AG04449 (cell line): ENCODE results near the gene FXYD6.
A peak's percentile ranks its signal among the peaks of the same experiment; 100 is the strongest.

Experiments
- CTCF ChIA-PET: fragments of 350-600 bp; formaldehyde crosslinking; extraction: SDS; loops from one replicate; lab custom pipeline; 2021; ENCODE audit warnings: antibody characterized with exemption; lab: Yijun Ruan, JAX
- POLR2A ChIA-PET: fragments of 400-600, 350-600 bp; formaldehyde crosslinking; extraction: SDS; loops from one replicate; lab custom pipeline; 2020; ENCODE audit warnings: antibody characterized with exemption, inconsistent platforms; lab: Yijun Ruan, JAX
- DNase-seq: peaks from one replicate; pipeline ENCODE4 v3.0.0-alpha.2; 2010; ENCODE audit warnings: low read depth, low spot score
- H3K4me3 ChIP-seq: 2 replicates; pipeline ENCODE4 v1.5.1; 2011; ENCODE audit warnings: low read depth, mild to moderate bottlenecking, control low read depth, low read length
- TF ChIP-seq, protein P1 (sequence below): IDR thresholded peaks from one replicate; pipeline ENCODE4 v1.5.1; 2011; ENCODE audit warnings: mild to moderate bottlenecking, moderate library complexity, low read length, control low read depth, inconsistent platforms; ENCODE audit not compliant: insufficient read depth; ENCODE audit errors: missing control alignments

The FXYD6 gene

DNA sequence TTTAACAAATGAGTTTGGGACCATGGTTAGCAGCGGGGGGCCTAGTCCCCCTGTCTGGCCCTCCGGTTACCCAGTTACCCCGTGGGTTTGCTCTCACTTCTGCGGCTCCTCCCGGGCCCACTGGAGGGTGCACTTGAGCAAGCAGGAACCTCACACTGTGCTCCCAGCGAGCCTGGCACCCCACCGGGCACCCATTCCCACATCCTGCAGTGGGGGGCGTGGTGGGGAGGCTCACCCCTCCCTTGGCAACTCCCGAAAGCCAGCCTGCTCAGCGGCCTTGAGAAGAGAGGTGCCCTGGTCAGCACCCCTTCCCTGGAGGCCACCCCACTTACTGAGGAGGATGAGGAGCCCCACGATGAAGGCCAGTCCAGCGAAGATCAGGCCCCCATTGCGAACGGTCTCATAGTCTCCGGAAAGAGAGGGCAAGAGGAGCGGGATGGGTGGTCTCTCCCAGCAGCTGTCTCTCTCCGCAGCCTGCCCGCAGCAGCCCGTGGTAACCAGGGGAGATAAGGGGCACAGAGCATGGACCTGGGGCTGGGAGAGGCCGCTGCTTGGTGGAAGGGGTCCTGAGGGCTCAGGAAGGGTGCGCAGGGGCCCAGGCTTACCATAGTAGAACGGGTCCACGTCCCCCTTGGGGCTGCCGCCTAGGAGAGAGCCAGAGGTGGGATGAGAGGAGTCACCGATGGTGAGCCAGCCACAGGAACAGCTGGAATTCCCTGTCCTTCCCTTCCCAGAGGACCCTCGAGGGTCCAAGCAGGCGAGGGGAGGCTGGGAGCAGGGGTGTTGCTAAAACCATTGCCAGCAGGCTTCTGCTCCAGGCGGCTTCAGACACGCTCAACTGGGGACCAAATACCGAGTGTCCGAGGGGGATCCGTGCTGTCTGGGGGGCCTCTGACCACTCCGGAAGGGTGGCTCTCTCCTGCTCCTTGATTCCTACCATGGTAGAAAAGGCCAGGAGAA, 54.1 kb downstream of the FXYD6 start:
- TF ChIP-seq, protein P1, sequence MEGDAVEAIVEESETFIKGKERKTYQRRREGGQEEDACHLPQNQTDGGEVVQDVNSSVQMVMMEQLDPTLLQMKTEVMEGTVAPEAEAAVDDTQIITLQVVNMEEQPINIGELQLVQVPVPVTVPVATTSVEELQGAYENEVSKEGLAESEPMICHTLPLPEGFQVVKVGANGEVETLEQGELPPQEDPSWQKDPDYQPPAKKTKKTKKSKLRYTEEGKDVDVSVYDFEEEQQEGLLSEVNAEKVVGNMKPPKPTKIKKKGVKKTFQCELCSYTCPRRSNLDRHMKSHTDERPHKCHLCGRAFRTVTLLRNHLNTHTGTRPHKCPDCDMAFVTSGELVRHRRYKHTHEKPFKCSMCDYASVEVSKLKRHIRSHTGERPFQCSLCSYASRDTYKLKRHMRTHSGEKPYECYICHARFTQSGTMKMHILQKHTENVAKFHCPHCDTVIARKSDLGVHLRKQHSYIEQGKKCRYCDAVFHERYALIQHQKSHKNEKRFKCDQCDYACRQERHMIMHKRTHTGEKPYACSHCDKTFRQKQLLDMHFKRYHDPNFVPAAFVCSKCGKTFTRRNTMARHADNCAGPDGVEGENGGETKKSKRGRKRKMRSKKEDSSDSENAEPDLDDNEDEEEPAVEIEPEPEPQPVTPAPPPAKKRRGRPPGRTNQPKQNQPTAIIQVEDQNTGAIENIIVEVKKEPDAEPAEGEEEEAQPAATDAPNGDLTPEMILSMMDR, result peak; percentile 58
- ChIA-PET POLR2A (no interaction called here), CTCF (interaction anchor here (1.6 to 11.7 kb wide), 6 partner anchors 9 to 396 kb away, joined by 4 to 316 read pairs (median 78); no protein-coding TSS in a partner anchor)
- H3K4me3 ChIP-seq, result no peak overlapping the region
- DNase-seq, result no peak

DNA sequence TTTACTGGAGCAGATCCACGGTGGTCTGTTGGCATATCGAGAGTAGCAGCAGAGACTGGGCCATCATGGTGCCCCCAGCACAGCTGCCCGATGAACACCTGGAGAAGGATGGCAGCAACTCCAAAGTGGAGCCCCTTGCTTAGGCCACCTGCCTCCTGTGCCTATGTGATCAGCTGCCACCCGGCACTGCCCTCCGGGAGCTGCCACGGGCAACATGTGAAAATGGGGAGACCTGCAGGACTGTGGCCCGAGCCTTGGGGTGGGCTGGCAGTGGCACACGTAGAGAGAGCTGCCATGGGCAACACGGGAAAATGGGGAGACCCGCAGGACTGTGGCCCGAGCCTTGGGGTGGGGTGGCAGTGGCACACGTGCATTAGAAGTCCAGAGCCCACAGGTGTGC, 55.0 kb downstream of the FXYD6 start:
- no peak for DNase-seq
- TF ChIP-seq, protein P1, result no peak
- H3K4me3 ChIP-seq, result no peak overlapping the region
- POLR2A ChIA-PET, result no interaction called here
- CTCF ChIA-PET, result interaction anchor here (0.5 to 11.7 kb wide), 6 partner anchors 10 to 395 kb away, joined by 3 to 316 read pairs (median 78); no protein-coding TSS in a partner anchor

DNA sequence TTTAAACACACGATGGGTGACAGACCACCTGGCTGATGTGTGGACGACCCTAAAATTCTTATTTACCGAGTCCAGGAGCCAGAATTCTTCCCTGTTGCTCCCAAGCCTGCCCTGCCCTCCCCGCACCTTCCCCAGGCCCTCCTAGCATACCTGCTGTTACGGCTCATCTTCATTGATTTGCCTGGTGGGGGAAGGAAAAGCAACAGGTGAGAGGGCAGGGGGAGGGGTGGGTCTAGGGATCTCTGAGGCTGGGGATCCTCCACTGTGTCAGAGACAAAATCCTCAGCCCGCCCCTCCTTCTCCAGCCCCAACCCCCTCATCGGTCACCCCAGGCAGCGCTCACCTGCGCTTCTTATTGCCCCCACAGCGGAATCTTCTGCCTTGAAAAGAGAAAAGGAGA, 55.9 kb downstream of the FXYD6 start:
- ChIA-PET CTCF (interaction anchor here (0.6 to 11.7 kb wide), 7 partner anchors 11 to 395 kb away, joined by 3 to 316 read pairs (median 82); no protein-coding TSS in a partner anchor), POLR2A (no interaction called here)
- DNase-seq, result no peak
- H3K4me3 ChIP-seq, result no peak overlapping the region
- TF ChIP-seq, protein P1, result no peak

DNA sequence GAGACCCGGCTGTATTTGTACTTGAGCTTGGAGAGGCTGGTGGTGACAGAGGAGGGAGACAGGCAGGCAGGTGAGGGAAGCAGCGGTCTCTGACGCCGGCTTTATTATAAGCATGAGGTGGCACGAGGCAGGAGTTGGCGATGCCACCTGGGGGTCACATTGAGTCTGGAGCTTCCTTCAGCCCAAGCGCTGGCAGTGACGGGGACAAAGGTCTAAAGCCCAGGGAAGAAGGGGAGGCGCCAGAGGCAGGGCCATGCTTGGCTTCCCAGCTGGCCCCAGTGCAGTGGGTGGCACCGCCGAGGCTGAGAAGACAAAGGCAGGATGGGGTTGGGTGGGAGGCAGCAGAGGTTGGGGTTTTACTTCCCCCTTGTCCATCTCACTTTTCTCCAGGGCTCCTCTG, 56.4 kb downstream of the FXYD6 start:
- no peak for DNase-seq
- ChIA-PET CTCF (interaction anchor here (3.2 to 11.7 kb wide), 6 partner anchors 11 to 395 kb away, joined by 12 to 316 read pairs (median 116); no protein-coding TSS in a partner anchor), POLR2A (no interaction called here)
- TF ChIP-seq, protein P1, result no peak
- H3K4me3 ChIP-seq, result no peak overlapping the region

DNA sequence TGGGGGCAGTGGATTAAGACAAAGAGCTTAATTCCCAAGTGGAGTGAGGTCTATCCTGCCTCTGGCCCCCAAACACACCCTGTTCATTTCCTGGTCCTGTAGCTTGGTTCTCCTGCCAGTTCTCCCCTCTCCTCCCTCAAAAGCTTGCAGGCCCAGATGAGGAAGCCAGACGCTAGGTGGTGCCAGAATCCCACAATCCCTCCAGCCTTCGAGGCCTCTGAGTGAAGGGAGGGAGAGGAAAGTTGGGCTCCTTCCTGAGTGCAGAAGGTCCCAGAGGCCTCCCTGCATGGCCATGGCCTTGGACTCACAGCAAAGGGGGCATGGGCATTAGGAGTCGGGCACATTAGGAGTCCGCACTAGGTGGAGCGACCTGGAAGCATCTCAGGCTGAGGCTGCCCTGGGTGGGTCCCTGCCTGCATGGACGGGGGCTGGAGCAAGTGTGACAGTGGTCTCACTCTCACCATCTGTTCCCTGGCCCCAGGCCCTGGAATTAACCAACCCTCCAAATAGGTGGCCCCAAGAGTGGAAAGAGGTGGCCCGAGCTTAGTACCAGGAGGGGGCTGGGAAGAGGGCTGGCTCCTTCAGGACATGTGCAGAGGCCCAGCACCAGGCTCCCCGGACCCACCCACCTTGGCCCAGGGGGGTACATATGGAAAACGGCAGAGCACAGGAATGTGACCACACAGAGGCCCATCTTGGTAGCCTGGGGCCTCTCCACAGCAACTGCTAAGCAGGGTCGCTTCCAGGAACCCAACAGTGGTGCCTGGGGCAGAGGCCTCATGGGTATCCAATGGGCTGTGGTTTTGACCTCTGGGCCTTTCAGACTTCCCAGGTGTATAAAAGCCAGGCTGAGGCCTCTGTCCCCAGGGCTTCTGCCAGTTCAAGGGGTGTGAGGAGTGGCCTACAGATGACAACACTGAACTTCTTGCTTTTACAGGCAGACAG, 57.1 kb downstream of the FXYD6 start:
- ChIA-PET CTCF (interaction anchor here (0.7 to 11.7 kb wide), 23 partner anchors 12 to 581 kb away, joined by 3 to 316 read pairs (median 4); no protein-coding TSS in a partner anchor), POLR2A (no interaction called here)
- H3K4me3 ChIP-seq, result no peak overlapping the region
- TF ChIP-seq, protein P1, result peak; percentile 83
- DNase-seq, result no peak
